Right lobe of liver (tissue), 6 donors: ENCODE data around the gene GUCY2D. TPM values are rescaled to one million over a fixed set of nuclear protein-coding genes. Genes with fewer than 3 reads are reported as not detected.

Experiments used
- ATAC-seq, 4 donors: fragments of 200-7000 bp; cut with Tn5 transposase; one replicate each; pipeline ENCODE4 v1.9.1; 2020; ENCODE audit warnings: mild to moderate bottlenecking in 4 of 4, moderate library complexity in 4 of 4
- DNase-seq, 3 donors: peaks; one replicate each; pipeline ENCODE4 v3.0.0-alpha.2; 2020
- H3K27ac ChIP-seq, 3 donors: fragments of 200-600 bp; one replicate each; pipeline ENCODE4 v1.8.0; 2022
- H3K27me3 ChIP-seq, 2 donors: fragments of 200-600 bp; one replicate each; pipeline ENCODE4 v1.8.0; 2022
- H3K36me3 ChIP-seq, 4 donors: fragments of 200-600 bp; sonication (generic) in 1 of 4; one replicate each; pipeline versions ENCODE4 v1.5.1 to v1.8.0; 2017 to 2022; ENCODE audit warnings: control low read depth in 1 of 4
- H3K4me1 ChIP-seq, 4 donors: fragments of 200-600 bp; sonication (generic) in 1 of 4; one replicate each; pipeline versions ENCODE4 v1.5.1 to v1.8.0; 2017 to 2022; ENCODE audit warnings: control low read depth in 1 of 4
- H3K4me3 ChIP-seq, 3 donors: fragments of 200-600 bp; one replicate each; pipeline ENCODE4 v1.8.0; 2022
- H3K9me3 ChIP-seq, 4 donors: fragments of 200-600 bp; sonication (generic) in 1 of 4; one replicate each; pipeline versions ENCODE4 v1.5.1 to v1.8.0; 2017 to 2022; ENCODE audit warnings: control low read depth in 1 of 4
- CTCF ChIP-seq, 4 donors: fragments of 200-600 bp in 3 of 4; fragments of 450-650 bp in 1 of 4; IDR thresholded peaks; one replicate each; pipeline versions ENCODE4 v1.5.1 to v1.8.0; 2016 to 2022; ENCODE audit warnings: antibody characterized with exemption in 4 of 4, mild to moderate bottlenecking in 2 of 4
- POLR2A ChIP-seq: fragments of 450-650 bp; IDR thresholded peaks from one replicate; pipeline ENCODE4 v1.6.1; 2017; ENCODE audit warnings: antibody characterized with exemption, mild to moderate bottlenecking
- WGBS: methylation state at CpG from one replicate; pipeline ENCODE4 v1.1.6; 2018; ENCODE audit warnings: low coverage, low lambda C conversion rate; ENCODE audit not compliant: insufficient coverage; ENCODE audit errors: missing lambda C conversion rate; 5-methylcytosine and 5-hydroxymethylcytosine counted together
- intact Hi-C, 2 donors: fragments of 100-400 bp; cut with DNase I; formaldehyde crosslinking; loops; one replicate each; pipeline versions ENCODE4 v1.11.2 to v1.14.1; 2022
- total RNA-seq, 6 experiments: library from RNA; depleted of rRNA in 2 of 6; stranded (reverse); fragments of >200 nt in 2 of 6; fragmentation: NEBNext Ultra II Directional in 3 of 6; extraction: Animal tissue kit (Norgen Biotek cat#: 25700) in 3 of 6; gene quantifications; one replicate each; pipeline versions ENCODE4 v1.1.0 to v1.2.4, GENCODE V29; 2016 to 2023
- donor health status: DM: no; HTN: yes; CAD: no.
- donor health status: DM: no; HTN: no; CAD: no.
- donor health status: DM: no; HTN: no; CAD: no.
- donor health status: DM: no; HTN: yes; CAD: no.
- donor health status: DM: no; HTN: yes; CAD: no.

GUCY2D gene
- total RNA-seq, 6 experiments from 2014 or later: 0.33 TPM; not detected in 5

GRCh38 chr17:7959503-7960253 lies 42.7 kb upstream of the GUCY2D start:
- ATAC-seq (no peak), DNase-seq (no peak)
- H3K27ac ChIP-seq: no peak overlapping the region
- 70% methylated on average over 9 of the region's 9 CpGs for WGBS
- no peaks in the 10 kb centered on the region for H3K27me3 ChIP-seq
- intact Hi-C loops: no loop called here
- H3K4me1 ChIP-seq: no peaks in the 10 kb centered on the region
- no peaks in the 10 kb centered on the region for H3K9me3 ChIP-seq
- TF ChIP-seq CTCF (IDR thresholded peaks at IDR 0.05) (no peak), POLR2A (no peak)
- no peak overlapping the region for H3K4me3 ChIP-seq
- no peaks in the 10 kb centered on the region for H3K36me3 ChIP-seq

GRCh38 chr17:7961421-7961820 lies 41.0 kb upstream of the GUCY2D start:
- no peak overlapping the region for H3K27ac ChIP-seq

GRCh38 chr17:7967751-7968150 lies 34.7 kb upstream of the GUCY2D start:
- H3K27me3 ChIP-seq: no peaks in the 10 kb centered on the region
- no peak for ATAC-seq
- no peak overlapping the region for H3K4me3 ChIP-seq
- intact Hi-C loops: no loop called here
- H3K36me3 ChIP-seq: no peaks in the 10 kb centered on the region
- 28% methylated on average over 2 of the region's 2 CpGs for WGBS
- no peak for DNase-seq
- H3K4me1 ChIP-seq: no peaks in the 10 kb centered on the region
- no peak overlapping the region for H3K27ac ChIP-seq
- H3K9me3 ChIP-seq: no peaks in the 10 kb centered on the region
- TF ChIP-seq POLR2A (no peak), CTCF (IDR thresholded peaks at IDR 0.05) (no peak)

More at GRCh38 chr17:7961421-7961820, 41.0 kb upstream of the GUCY2D start:
- intact Hi-C loops: no loop called here
- TF ChIP-seq CTCF (IDR thresholded peaks at IDR 0.05) (no peak), POLR2A (no peak)
- Histone ChIP-seq H3K36me3 (no peaks in the 10 kb centered on the region), H3K4me3 (no peak overlapping the region), H3K9me3 (no peaks in the 10 kb centered on the region), H3K27me3 (no peaks in the 10 kb centered on the region), H3K4me1 (no peaks in the 10 kb centered on the region)
- no peak for DNase-seq
- ATAC-seq: no peak
- WGBS: 29% methylated on average over 2 of the region's 2 CpGs

- H3K27me3 ChIP-seq: no peaks in the 10 kb centered on the region
- 62% methylated on average over 6 of the region's 6 CpGs for WGBS
- TF ChIP-seq POLR2A: no peak
- no peak for TF ChIP-seq CTCF (IDR thresholded peaks at IDR 0.05)
- no peaks in the 10 kb centered on the region for H3K36me3 ChIP-seq
- ATAC-seq (no peak), DNase-seq (no peak)
- intact Hi-C loops: no loop called here
- no peak overlapping the region for H3K27ac ChIP-seq
- H3K9me3 ChIP-seq: no peaks in the 10 kb centered on the region
- H3K4me3 ChIP-seq: no peak overlapping the region
- H3K4me1 ChIP-seq: no peaks in the 10 kb centered on the region
Measured at GRCh38 chr17:7969433-7969832, 33.0 kb upstream of the GUCY2D start.
